HepG2 (cell line): ENCODE data around the gene TSPAN3. TPM values are rescaled to one million over a fixed set of nuclear protein-coding genes. Genes with fewer than 3 reads are reported as not detected.

Experiments used
- ATAC-seq: fragments of 200-7000 bp; cut with Tn5 transposase; 3 replicates; pipeline ENCODE4 v1.9.1; 2020; ENCODE audit warnings: mild to moderate bottlenecking, moderate library complexity
- BruUV-seq: library from RNA; stranded (reverse); fragments of 400-500 nt; replicated peaks from 2 replicates; lab custom pipeline; 2021; lab: Mats Ljungman, UMichigan
- CTCF ChIA-PET: fragments of 300-600 bp; formaldehyde crosslinking; extraction: SDS; loops from one replicate; lab custom pipeline; 2021; ENCODE audit warnings: low total read pairs, inconsistent platforms, low intra/inter-chr PET ratio; lab: Yijun Ruan, JAX
- POLR2A ChIA-PET: fragments of 350-600 bp; sonication (Branson Sonifier 250); formaldehyde crosslinking; loops from one replicate; lab custom pipeline; 2020; ENCODE audit warnings: antibody characterized with exemption, inconsistent platforms; lab: Yijun Ruan, JAX
- DNase-seq: peaks from one replicate; pipeline ENCODE4 v3.0.0-alpha.2; 2015; ENCODE audit warnings: low spot score
- FAIRE-seq: peaks from 3 replicates; lab custom pipeline; 2011; peaks lifted over from hg19 to GRCh38; lab: Jason Lieb, UNC
- H2AFZ ChIP-seq: one replicate; pipeline ENCODE4 v1.6.1; 2011; ENCODE audit warnings: low read length, inconsistent platforms
- H3K27ac ChIP-seq: fragments of 300-600 bp; 3 replicates; pipeline ENCODE4 v1.8.0; 2011; ENCODE audit warnings: mixed run types, mild to moderate bottlenecking, mixed read lengths, low read length, inconsistent platforms; ENCODE audit not compliant: insufficient read depth; ENCODE audit errors: extremely low read length
- H3K27me3 ChIP-seq, 2 experiments: fragments of 200-600 bp in 1 of 2; 2 replicates in 1 of 2; 3 replicates in 1 of 2; pipeline versions ENCODE4 v1.6.0 to v1.8.0; 2011; ENCODE audit warnings: low read length in 2 of 2, mild to moderate bottlenecking in 2 of 2, moderate library complexity in 2 of 2, inconsistent platforms in 1 of 2; ENCODE audit not compliant: insufficient read depth in 2 of 2, control insufficient read depth in 1 of 2
- H3K36me3 ChIP-seq, 2 experiments: fragments of 200-600 bp in 1 of 2; replicated peaks in 1 of 2; 2 replicates in 1 of 2; 3 replicates in 1 of 2; pipeline versions ENCODE4 v1.5.1 to v1.8.0; 2011; ENCODE audit warnings: low read length in 2 of 2, inconsistent platforms in 1 of 2; ENCODE audit not compliant: insufficient read depth in 2 of 2, control insufficient read depth in 1 of 2
- H3K4me1 ChIP-seq: 2 replicates; pipeline ENCODE4 v1.5.1; 2012; ENCODE audit warnings: low read length, inconsistent platforms; ENCODE audit not compliant: insufficient read depth
- H3K4me2 ChIP-seq: 2 replicates; pipeline ENCODE4 v1.6.0; 2011; ENCODE audit warnings: low read depth, low read length, inconsistent platforms
- H3K4me3 ChIP-seq, 3 experiments: fragments of 200-600 bp in 1 of 3; sonication (generic), shearing (Covaris generic) in 1 of 3; replicated peaks in 1 of 3; 2 replicates each; pipeline ENCODE4 v1.5.1; 2011 to 2016; ENCODE audit warnings: low read length in 3 of 3, inconsistent platforms in 2 of 3, low read depth in 2 of 3, mild to moderate bottlenecking in 2 of 3, control low read depth in 1 of 3, mixed read lengths in 1 of 3; ENCODE audit not compliant: insufficient read depth in 1 of 3
- H3K79me2 ChIP-seq: one replicate; pipeline ENCODE4 v1.6.1; 2011; ENCODE audit warnings: low read length, inconsistent platforms; ENCODE audit not compliant: insufficient read depth
- H3K9ac ChIP-seq: 2 replicates; pipeline ENCODE4 v1.6.0; 2011; ENCODE audit warnings: mild to moderate bottlenecking, low read depth, low read length, inconsistent platforms; ENCODE audit not compliant: insufficient read depth
- H3K9me3 ChIP-seq: 2 replicates; pipeline ENCODE4 v1.5.1; 2012; ENCODE audit warnings: mild to moderate bottlenecking, low read length
- H4K20me1 ChIP-seq: 2 replicates; pipeline ENCODE4 v1.6.0; 2011; ENCODE audit warnings: inconsistent platforms, mild to moderate bottlenecking, low read length, moderate library complexity; ENCODE audit not compliant: insufficient read depth
- HNRNPUL1 ChIP-seq: fragments of 200-400 bp; formaldehyde crosslinking; IDR thresholded peaks from 2 replicates; pipeline ENCODE4 v1.6.1; 2017; ENCODE audit warnings: low read depth, mild to moderate bottlenecking, low read length, moderate library complexity
- MATR3 ChIP-seq: sonication (generic); formaldehyde crosslinking; IDR thresholded peaks from 2 replicates; pipeline ENCODE4 v1.4.0; 2020; ENCODE audit warnings: missing genetic modification reagents
- TSC22D2 ChIP-seq: sonication (generic); formaldehyde crosslinking; IDR thresholded peaks from 2 replicates; pipeline ENCODE4 v1.5.1; 2020; ENCODE audit warnings: missing genetic modification reagents, mild to moderate bottlenecking, borderline replicate concordance
- ZNF124 ChIP-seq: sonication (generic); formaldehyde crosslinking; IDR thresholded peaks from 2 replicates; pipeline ENCODE4 v1.4.0; 2020; ENCODE audit warnings: missing genetic modification reagents
- ZNF589 ChIP-seq: sonication (generic); formaldehyde crosslinking; conservative IDR thresholded peaks from 2 replicates; pipeline ENCODE4 v1.8.0; 2022; ENCODE audit warnings: mild to moderate bottlenecking, moderate library complexity, missing genetic modification reagents
- ZNF780A ChIP-seq: sonication (generic); formaldehyde crosslinking; IDR thresholded peaks from 2 replicates; pipeline ENCODE4 v1.8.0; 2022; ENCODE audit warnings: mild to moderate bottlenecking, missing genetic modification reagents, moderate library complexity
- WGBS: methylation state at CpG from one replicate; pipeline ENCODE4 v1.1.6; 2017; ENCODE audit warnings: low lambda C conversion rate; 5-methylcytosine and 5-hydroxymethylcytosine counted together
- in situ Hi-C: cut with HindIII; loops from 2 replicates; pipeline ENCODE4 v1.10.0; 2017; ENCODE audit warnings: low pct_unique_long_range_greater_than_20kb; ENCODE audit not compliant: extremely low pct_ligation_motif_present
- intact Hi-C: fragments of 100-400 bp; cut with micrococcal nuclease; formaldehyde crosslinking; loops from one replicate; pipeline ENCODE4 v1.10.0; 2022; ENCODE audit not compliant: unreplicated experiment
- polyA plus RNA-seq, 8 experiments: library from polyadenylated mRNA; depleted of rRNA in 3 of 8; stranded (reverse) in 7 of 8; unstranded in 1 of 8; fragments of >200 nt; fragmentation: Illumina TruSeq in 4 of 8; extraction: Trizol in 4 of 8; gene quantifications; 2 replicates each; pipeline versions ENCODE4 v1.2.1 to v1.2.3, GENCODE V29; 2011 to 2016; ENCODE audit warnings: low read depth in 4 of 8, missing spikeins in 1 of 8, mixed read lengths in 1 of 8; ENCODE audit not compliant: insufficient read depth in 1 of 8
- total RNA-seq, 5 experiments: library from RNA; depleted of rRNA; stranded (reverse); fragments of >200 nt; fragmentation: Illumina TruSeq; extraction: Trizol; gene quantifications; 2 replicates each; pipeline ENCODE4 v1.2.3, GENCODE V29; 2016; ENCODE audit warnings: low read depth in 1 of 5
- TF ChIP-seq, protein P1 (sequence below): sonication (generic); formaldehyde crosslinking; conservative IDR thresholded peaks from 2 replicates; pipeline ENCODE4 v1.4.0; 2020; ENCODE audit warnings: missing genetic modification reagents
- TF ChIP-seq, protein P2 (sequence below): sonication (generic); formaldehyde crosslinking; IDR thresholded peaks from 2 replicates; pipeline ENCODE4 v1.4.0; 2020; ENCODE audit warnings: missing genetic modification reagents

TSPAN3 gene
- total and polyA plus RNA-seq, 2 of the 13 experiments (the other 11 are each of a cell fraction or from before 2014, with no cell fraction given): 167 to 170 TPM

DNA sequence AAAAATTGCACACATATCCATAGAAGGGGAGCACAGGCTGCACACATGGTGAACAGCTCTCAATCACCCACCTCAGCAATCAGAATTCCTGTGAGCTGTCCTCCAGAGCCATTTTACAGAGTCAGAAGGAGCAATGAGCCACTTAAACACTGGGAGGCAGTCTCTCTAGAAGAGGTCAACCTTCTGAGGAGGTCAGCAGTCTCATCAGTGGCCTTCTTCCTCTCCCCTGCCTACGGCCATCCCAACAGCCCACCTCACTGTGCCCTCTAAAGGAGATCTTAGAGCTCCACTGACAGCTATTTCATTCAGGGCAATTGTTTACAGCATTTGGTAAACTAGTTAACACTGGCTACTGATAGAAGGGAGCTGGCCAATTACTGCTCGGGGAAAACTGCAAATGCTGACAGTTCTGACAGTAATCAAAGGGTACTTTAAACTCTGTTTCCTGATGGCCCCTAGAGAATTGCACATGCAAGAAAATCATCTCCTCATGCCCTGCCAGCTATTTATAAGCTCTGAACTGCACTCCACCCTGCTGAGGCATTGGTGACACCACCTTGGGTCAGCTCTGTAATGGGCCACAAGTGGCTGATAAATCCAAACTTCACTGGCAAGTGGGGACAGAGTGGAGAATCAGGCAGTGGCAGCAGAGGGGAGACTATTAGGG lies 42.1 kb upstream of the TSPAN3 start:
- POLR2A ChIA-PET: no interaction called here
- Histone ChIP-seq H3K4me3 (no peak overlapping the region), H3K4me2 (no peak overlapping the region), H3K4me1 (0 out of 2 replicates have a peak, but pooled peaks cover 5% of the 10 kb centered on the region), H4K20me1 (no peaks in the 10 kb centered on the region), H2AFZ (no peak overlapping the region), H3K79me2 (no peaks in the 10 kb centered on the region), H3K36me3 (peaks cover 0 to 21% of the 10 kb centered on the region in 2 experiments; a peak in 4 of 5 replicates), H3K9me3 (no peaks in the 10 kb centered on the region), H3K9ac (no peak overlapping the region), H3K27me3 (no peaks in the 10 kb centered on the region), H3K27ac (no peak overlapping the region)
- CTCF ChIA-PET: no interaction called here
- WGBS: 100% methylated on average over 2 of the region's 2 CpGs
- no TSS peak for BruUV-seq
- in situ Hi-C loops: no loop called here
- no peak for TF ChIP-seq ZNF589 (CRISPR knock-in tag)
- TF ChIP-seq, protein P1, sequence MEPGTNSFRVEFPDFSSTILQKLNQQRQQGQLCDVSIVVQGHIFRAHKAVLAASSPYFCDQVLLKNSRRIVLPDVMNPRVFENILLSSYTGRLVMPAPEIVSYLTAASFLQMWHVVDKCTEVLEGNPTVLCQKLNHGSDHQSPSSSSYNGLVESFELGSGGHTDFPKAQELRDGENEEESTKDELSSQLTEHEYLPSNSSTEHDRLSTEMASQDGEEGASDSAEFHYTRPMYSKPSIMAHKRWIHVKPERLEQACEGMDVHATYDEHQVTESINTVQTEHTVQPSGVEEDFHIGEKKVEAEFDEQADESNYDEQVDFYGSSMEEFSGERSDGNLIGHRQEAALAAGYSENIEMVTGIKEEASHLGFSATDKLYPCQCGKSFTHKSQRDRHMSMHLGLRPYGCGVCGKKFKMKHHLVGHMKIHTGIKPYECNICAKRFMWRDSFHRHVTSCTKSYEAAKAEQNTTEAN (CRISPR knock-in tag): no peak
- TF ChIP-seq MATR3 (CRISPR knock-in tag): no peak
- TF ChIP-seq TSC22D2: no peak
- no peak for TF ChIP-seq HNRNPUL1
- TF ChIP-seq, protein P2, sequence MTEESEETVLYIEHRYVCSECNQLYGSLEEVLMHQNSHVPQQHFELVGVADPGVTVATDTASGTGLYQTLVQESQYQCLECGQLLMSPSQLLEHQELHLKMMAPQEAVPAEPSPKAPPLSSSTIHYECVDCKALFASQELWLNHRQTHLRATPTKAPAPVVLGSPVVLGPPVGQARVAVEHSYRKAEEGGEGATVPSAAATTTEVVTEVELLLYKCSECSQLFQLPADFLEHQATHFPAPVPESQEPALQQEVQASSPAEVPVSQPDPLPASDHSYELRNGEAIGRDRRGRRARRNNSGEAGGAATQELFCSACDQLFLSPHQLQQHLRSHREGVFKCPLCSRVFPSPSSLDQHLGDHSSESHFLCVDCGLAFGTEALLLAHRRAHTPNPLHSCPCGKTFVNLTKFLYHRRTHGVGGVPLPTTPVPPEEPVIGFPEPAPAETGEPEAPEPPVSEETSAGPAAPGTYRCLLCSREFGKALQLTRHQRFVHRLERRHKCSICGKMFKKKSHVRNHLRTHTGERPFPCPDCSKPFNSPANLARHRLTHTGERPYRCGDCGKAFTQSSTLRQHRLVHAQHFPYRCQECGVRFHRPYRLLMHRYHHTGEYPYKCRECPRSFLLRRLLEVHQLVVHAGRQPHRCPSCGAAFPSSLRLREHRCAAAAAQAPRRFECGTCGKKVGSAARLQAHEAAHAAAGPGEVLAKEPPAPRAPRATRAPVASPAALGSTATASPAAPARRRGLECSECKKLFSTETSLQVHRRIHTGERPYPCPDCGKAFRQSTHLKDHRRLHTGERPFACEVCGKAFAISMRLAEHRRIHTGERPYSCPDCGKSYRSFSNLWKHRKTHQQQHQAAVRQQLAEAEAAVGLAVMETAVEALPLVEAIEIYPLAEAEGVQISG (CRISPR knock-in tag): no peak
- TF ChIP-seq ZNF124: no peak
- no peak for TF ChIP-seq ZNF780A (CRISPR knock-in tag)
- DNase-seq (no peak), ATAC-seq (no peak), FAIRE-seq (no peak)
- intact Hi-C loops: no loop called here
